ENCODE data around the gene PRRC2C.
"Not testable (repeated sequence)": the region's sequence is repeated elsewhere in the genome, so short reads cannot be mapped to it uniquely, and the experiment has no call there.

Gene PRRC2C

DNA sequence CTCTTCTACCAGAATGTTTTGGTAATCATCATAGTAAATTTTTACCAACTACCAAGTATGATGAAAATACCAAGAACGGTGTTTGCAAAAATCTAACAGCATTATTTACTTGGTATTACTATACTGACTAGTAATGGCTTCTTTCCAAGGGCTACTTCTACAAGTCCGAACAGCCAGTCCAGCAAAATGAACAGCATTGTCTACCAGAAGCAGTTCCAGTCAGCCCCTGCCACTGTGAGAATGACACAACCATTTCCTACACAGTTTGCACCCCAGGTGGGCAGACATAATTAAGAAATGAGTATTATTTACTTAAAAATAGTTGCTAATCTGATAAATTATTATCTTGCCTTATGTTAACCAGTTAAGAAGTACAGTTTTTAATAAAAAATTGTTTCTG, 102.9 kb downstream of the PRRC2C start:
- DNase-seq: no peak

DNA sequence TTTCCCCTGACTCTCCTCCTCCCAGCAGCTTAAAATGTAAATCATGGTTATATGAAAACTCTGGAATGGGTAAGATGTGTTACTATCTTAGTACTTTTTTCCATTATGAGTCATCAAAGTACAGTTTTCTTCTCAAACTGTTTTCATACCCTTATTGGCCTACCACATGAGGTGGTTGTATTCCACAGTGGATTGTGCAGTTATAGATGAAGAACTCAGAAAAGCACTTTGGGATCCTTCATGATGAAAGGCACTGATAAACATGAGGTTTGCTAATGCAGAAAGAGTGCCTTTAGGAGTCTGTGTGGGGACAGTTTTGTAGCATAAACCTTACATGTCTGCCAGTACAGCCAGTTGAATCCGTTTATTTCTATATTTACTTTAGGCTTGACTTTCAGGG, 104.7 kb downstream of the PRRC2C start:
- no peak for DNase-seq

DNA sequence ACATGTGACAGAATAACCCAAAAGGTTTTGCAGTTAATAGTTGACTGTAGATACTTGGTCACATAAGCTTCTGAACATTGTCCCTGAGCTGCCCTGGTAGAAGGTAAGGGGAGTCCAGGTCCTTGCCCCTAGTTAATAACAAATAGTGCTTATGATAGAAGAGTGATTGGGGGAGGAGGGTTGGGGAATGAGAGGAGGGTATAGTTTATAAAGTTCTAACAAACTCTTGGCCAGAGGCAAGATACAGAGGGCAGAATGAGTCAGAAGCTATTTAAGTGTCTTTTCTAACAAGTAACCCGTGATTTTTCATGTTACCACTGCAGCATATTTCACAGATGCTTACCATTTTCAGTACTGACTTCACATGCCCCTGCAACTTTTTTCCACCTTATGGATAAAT, 110.0 kb downstream of the PRRC2C start:
- DNase-seq: no peak

DNA sequence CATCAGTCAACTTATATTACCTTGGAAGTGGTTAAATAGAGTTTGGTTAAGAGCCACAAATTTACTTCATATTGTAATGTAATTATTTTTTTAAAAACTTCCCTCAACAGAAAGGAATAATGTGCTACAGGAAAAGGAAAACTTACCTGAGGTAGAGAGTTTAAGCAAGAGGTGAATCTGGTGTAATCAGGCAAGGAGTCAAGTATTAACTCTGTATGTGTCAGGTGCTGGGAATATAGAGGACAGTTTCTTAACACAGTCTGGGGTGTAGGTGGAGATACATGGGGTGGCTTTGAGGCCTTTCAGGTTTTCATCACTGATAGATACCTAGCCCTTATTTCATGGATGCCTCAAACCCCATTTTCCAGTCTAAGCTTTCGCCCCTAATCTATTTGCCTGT, 110.8 kb downstream of the PRRC2C start:
- DNase-seq: no peak

DNA sequence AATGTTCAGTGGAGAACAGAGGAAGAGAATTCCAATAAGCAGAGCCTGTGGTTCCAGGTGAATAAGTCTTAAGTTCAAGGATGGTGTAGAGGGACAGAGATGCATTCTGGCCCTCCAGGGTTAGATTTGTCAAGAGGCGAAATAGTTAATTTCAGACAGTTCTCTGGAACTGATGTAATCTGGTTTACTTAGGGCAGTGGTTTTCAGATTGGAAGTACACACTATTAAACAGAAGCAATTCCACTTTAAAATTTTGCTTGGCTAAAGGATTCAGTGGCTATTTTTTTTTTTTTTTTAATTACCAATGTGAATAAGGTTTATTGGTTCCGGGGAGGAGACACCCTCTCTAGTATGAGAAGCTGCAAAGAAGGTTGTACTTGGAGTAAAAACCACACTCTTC, 111.4 kb downstream of the PRRC2C start:
- DNase-seq: no peak

DNA sequence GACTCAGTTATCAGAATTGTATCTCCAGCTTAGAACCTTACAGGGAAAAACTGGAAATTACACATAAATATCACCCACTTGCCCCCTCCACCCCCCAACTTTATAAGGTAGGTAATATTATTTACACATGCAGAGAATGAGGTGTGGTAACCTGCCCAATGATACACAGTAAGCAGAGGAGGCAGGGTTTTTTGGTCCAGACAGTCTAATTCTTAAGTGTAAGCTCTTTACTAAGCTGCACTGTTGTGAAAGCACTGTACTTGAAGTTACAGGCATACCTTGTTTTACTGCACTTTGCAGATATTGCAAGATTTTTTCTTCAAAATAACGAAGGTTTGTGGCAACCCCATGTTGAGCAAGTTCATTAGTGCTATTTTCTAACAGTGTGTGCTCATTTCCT, 111.9 kb downstream of the PRRC2C start:
- no peak for DNase-seq

DNA sequence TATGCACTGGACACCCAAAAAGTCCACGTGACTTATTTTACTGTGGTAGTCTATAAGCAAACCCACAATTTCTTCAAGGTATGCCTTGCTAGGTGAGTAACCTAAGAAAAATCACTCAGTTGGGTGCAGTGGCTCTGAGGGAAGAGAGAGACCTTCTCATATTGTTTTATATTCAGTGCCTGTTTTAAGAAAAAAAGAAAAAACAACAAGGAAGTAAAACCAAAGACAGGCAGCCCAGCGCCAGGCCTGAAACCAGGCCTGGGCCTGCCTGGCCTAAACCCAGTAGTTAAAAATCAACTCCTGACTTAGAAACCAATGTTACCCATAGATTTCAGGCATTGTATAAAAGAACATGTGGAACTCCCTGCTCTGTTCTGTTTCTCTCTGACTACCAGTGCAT, 115.0 kb downstream of the PRRC2C start:
- DNase-seq: not testable (repeated sequence)

DNA sequence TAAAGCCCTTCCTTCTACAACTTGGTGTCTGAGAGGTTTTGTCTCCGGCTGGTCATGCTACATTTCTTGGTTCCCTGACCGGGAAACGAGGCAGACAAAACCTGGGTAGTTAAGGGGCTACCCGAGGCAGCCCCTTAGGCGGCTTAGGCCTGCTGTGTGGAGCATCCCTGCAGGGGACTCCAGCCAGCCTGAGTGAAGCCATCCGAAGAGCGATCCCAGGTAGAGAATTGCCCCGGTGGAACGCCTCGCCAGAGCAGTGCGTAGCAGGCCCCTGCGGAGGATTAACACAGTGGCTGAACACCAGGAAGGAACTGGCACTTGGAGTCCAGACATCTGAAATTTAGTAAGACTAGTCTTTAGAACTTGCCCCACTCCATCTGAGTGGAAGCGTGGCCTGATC, 115.5 kb downstream of the PRRC2C start:
- DNase-seq: no peak

DNA sequence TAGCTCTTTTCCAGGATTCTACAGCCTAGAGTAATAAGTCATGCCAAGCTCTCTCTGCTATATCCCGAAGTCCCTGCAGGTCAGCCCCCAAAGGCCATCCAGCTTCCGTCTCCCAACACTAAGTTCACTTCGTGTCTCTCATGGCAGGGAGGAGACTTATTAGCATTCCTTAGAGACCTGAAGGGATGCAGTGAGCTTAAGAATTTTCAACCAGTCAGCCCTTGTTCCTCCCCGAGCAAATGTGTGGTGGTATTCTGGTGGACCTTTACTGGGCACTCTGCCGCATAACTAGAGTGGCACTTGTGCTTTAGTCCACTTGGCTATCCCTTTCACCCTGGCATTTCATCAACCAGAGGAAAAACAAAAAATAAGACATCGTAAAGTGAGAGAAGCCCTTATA, 117.7 kb downstream of the PRRC2C start:
- DNase-seq: not testable (repeated sequence)

DNA sequence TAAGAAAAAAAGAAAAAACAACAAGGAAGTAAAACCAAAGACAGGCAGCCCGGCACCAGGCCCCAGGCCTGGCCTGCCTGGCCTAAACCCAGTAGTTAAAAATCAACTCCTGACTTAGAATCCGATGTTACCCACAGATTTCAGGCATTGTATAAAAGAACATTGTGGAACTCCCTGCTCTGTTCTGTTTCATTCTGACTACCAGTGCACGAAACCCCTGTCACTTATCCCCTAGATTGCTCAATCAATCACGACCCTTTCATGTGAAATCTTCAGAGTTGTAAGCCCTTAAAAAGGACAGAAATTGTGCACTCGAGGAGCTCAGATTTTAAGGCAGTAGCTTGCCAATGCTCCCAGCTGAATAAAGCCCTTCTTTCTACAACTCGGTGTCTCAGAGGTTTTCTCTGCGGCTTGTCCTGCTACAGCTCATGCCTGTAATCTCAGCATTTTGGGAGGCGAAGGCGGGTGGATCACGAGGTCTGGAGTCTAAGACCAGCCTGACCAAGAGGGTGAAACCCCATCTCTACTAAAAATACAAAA, 121.1 kb downstream of the PRRC2C start:
- DNase-seq: no peak

DNA sequence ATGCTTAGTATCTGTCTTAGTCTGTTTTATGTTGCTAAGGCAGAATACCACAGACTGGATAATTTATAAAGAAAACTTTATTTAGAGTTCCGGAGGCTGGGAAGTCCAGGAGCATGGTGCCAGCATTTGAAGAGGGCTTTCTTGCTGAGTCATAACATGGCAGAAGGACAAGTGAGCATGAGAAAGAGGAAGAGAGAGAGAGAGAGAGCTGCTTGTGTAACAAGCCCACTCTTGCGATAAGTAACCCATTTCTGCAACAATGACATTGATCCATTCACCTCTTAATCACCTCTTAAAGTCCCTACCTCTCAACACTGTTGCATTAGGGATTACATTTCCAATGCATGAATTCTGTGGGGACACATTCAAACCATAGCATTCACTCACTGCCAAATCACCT, 125.1 kb downstream of the PRRC2C start:
- DNase-seq: peak; percentile 63

DNA sequence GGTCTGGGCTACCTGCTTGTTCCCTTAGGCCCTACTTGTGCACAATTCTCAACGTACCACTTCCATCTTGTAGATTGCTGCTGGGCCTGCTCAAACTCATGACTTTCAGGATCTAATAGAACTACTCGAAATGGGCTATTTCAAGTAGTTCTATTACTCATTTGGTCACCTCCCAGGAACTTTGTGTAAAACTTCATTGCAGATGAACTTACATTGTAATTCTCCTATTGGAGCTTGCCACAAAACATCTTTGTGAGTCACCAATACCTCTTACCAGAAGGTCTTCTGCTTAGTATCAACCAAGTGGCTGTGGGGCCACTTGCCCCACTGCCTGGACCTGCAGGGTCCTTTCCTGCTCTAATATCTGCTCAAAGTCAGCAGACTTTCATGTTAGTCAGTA, 126.0 kb downstream of the PRRC2C start:
- no peak for DNase-seq

DNA sequence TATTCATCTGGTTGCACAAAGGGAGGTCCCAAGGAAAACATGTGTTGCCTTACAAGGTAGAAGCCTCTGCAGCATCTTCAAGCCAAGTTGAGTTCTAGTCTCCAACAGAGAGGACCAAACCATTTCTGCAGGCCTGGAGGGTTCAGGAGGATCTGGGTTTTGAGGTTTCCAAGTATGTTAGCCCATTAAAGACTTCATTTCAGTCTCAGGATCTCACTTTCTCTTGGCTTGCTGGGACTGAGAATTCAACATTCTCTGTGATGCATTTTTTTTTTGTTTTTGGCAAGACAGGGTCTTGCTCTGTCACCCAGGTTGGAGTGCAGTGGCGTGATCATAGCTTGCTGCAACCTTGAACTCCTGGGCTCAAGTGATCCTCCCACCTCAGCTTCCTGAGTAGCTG, 128.0 kb downstream of the PRRC2C start:
- no peak for DNase-seq

DNA sequence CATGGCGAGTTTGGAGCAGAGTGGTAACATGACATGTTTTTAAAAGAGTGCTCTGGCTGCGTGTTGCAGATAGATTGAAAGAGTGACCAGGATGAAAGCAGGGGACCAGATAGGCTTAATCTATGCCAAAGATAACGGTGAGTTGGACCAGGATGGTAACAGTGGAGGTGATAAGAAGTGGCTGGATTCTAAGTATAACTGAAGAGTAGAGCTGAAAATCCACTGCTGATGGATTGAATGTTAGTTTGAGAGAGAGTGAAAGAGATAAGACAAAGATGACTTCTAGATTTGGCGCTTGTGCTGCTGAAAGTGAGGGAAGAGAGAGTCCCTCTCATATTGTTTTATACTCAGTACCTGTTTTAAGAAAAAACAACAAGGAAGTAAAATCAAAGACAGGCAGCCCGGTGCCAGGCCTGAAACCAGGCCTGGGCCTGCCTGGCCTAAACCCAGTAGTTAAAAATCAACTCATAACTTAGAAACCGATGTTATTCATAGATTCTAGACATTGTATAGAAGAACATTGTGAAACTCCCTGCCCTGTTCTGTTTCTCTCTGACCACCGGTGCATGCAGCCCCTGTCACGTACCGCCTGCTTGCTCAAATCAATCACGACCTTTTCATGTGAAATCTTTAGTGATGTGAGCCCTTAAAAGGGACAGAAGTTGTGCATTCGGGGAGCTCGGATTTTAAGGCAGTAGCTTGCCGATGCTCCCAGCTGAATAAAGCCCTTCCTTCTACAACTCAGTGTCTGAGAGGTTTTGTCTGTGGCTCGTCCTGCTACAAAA, 130.0 kb downstream of the PRRC2C start:
- DNase-seq: not testable (repeated sequence)

DNA sequence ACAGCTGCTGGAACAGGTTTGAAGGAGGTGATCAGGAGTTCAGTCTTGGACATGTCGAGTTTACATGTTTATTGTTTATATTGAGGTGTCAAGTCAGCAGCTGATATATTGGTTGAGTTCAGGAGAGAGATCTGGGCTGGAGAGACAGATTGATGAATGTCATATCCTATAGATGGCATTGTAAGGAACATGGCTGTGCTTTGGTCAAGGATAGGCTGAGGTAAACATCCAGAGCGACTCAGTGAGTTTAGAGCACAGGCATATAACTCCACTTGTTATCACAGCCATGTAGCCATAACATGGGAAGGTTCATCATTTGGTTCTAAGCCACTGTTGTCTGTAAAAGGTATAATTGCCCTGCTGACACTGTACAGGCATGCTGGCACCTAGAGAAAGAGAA, 131.3 kb downstream of the PRRC2C start:
- DNase-seq: no peak

DNA sequence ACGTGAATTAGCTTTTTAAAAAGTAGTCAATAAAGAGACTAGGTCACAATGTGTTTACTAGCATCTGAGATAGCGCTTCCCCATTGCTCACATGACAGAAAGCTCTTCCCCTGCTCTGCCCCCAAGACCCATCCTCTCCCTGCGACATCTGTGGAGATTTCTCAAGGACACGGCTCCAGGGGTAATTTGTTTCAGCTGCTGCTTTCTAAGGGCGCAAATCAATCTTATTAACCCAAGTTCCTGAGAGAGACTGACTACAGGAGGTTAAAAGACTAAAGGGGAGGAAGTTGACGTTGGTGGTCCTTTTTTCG, 136.8 kb downstream of the PRRC2C start, which contains the start of gene MYOCOS:
MYOCOS (plus strand) TSS at position 92 of the 311 bp plus-strand sequence. CDS start 1,641 bp downstream, outside the sequence.
- DNase-seq: no peak

DNA sequence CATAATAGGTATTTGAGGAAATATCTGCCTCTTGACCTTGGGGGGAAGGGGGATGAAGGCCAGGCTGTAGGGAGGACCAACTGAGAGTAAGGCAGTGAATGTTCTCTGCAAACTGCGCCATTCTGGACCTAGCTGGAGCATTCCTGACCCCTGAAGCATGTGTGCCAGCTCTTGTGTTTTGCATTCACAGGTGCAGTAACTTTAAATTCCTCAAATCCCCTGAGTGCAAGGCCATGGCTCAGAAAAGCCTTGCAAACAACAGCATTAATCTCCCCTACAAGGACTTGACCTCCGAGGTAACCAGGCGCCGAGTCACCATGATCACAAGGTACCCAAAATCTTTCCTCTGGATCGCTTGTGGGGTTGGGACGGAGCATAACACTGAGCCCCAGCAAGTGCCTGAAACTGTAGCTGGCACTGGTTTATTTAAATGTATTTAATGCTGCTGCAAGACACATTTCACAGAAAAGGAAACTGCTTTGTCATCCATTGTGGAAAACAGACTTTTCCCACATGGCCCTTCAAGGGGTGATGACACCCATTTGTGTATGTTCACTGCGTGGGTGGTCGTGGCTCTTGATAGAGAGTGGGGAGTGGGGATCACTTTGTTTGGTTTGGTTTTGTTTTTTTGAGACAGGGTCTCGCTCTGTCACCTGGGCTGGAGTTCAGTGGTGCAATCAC, 138.5 kb downstream of the PRRC2C start:
- no peak for DNase-seq

DNA sequence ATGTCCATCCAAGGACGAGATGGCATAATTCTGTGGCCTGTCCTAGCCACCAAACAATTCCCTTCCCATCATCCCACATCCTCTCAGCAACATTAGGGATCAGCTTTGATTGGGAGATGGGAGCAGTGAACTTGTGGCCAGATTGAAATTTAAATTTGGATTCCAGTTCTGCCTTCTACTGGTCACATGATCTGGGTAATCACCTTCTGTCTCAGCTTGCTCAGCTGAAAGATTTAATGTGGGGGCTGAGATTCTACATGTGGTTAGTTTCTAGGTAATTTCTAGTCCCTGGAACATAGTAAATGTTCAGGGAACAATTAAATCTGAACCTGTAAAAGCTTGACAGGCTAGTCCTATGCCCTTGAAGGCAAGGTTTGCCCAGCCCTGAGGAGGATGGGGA, 139.9 kb downstream of the PRRC2C start:
- DNase-seq: no peak

DNA sequence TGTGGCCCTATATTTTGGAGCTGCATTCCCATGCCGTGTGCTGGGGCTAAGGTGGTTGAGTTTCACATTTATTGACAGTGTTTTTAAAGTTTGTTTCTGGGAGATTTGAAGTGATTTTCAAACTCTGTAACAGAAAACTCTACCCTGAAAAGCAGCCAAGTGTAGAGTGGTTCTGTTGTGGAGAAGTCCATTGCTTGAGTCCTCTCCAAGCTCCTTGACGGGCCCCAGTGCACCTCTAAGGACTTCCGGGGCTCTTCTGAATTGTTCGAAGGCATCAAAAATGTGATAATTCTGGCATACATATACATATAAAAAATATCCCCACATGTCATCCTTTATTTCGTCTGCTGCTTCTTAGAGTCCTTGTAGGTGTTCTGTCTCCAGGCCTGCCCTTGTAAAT, 141.7 kb downstream of the PRRC2C start:
- no peak for DNase-seq

DNA sequence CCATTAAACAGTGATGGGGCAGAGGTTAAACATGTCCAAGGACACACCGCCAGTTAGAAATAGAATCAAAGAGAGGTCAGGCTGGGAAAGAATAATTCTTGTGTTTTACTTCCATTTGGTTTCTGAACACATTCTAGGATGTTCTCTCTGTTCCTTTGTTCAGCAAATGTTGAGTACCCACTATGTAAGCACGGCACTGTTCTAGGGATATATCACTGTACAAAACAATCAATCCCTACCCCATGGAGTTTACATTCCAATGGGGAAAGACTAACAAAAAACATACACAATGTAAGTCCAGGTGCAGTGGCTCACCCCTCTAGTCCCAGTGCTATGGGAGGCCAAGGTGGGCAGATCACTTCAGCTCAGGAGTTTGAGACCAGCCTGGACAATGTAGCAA, 142.9 kb downstream of the PRRC2C start:
- no peak for DNase-seq

DNA sequence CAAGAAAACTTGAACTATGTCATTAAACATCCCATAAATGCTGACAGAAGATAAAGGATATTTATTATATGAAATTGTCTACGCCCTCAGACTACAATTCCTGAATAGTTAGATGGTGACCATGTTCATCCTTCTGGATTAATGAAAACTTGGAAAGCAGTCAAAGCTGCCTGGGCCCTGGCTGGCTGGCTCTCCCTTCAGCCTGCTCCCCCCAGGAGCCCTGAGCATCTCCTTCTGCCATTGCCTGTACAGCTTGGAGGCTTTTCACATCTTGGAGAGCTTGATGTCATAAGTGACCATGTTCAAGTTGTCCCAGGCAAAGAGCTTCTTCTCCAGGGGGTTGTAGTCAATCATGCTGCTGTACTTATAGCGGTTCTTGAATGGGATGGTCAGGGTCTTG, 150.3 kb downstream of the PRRC2C start:
- DNase-seq: no peak

DNA sequence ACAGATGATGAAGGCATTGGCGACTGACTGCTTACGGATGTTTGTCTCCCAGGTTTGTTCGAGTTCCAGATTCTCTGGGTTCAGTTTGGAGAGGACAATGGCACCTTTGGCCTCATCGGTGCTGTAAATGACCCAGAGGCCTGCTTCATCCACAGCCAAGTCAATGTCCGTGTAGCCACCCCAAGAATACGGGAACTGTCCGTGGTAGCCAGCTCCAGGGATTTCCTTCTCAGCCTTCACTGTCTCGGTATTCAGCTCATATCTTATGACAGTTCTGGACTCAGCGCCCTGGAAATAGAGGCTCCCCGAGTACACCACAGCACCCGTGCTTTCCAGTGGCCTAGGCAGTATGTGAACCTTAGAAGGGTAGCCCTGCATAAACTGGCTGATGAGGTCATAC, 150.8 kb downstream of the PRRC2C start:
- DNase-seq: no peak

DNA sequence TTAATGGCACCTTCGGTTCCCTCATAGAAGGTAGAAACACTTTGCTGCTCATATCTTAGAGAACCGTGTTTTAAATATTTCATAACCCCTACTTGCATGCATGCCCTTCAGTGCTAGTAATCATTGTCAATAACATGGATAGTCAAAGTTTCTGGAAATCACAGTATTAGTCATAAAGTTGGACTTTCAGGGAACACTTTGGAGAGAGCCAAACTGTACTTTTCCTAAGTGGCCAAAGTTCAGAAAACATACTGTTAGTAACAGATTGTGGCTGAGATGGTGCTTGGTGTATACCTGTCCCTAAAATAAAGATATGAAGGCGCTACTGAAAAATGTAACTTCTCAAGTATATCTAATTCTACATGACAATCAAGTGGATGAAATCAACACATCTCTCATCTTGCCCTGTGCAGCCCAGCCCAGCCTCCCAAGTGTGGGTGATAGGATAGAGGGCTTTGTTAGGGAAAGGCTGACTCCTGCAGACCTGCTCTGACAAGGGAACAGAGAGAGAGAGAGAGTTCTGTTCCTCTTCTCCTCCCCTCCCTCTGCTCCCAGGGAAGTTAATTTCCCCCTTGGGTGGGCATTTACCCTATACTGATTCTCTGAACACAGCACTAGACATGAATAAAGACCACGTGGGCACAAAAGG, 152.7 kb downstream of the PRRC2C start:
- no peak for DNase-seq

DNA sequence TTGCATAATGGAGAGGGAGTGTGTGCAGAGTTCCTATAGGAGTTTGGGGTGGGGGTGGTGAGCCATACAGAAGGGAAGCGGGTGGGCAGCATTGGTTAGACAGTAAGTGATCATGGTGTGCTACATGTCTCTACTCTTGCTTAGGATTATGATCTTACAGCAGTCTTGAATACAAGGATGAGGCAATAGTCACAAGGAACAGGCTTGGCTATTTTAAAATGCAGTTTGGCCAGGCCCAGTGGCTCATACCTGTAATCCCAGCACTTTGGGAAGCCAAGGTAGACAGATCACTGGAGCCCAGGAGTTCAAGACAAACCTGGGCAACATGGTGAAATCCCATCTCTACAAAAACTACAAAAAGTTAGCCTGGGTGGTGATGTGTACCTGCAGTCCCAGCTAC, 154.9 kb downstream of the PRRC2C start:
- no peak for DNase-seq
